Trophoblast cell (in vitro differentiated cells and primary cell): Measurements from ENCODE around the gene GPATCH1.
"Not testable (repeated sequence)": the region's sequence is repeated elsewhere in the genome, so short reads cannot be mapped to it uniquely, and the experiment has no call there.

Experiments
- DNase-seq, 2 donors: peaks; one replicate each; pipeline ENCODE4 v3.0.0-alpha.2; 2016
- H2AFZ ChIP-seq: 2 replicates; pipeline ENCODE4 v1.6.1; 2013; ENCODE audit warnings: low read length, moderate library complexity, mild to moderate bottlenecking; ENCODE audit not compliant: insufficient read depth, poor library complexity
- H2AK5ac ChIP-seq: 2 replicates; pipeline ENCODE4 v1.6.1; 2013; ENCODE audit warnings: mild to moderate bottlenecking, low read length
- H2BK120ac ChIP-seq: 2 replicates; pipeline ENCODE4 v1.6.1; 2013; ENCODE audit warnings: low read length, mild to moderate bottlenecking, moderate library complexity; ENCODE audit not compliant: insufficient read depth, poor library complexity
- H2BK12ac ChIP-seq: 2 replicates; pipeline ENCODE4 v1.6.1; 2013; ENCODE audit warnings: mild to moderate bottlenecking, low read length, moderate library complexity
- H2BK5ac ChIP-seq: 2 replicates; pipeline ENCODE4 v1.6.1; 2013; ENCODE audit warnings: low read length, low read depth, moderate library complexity, mild to moderate bottlenecking; ENCODE audit not compliant: poor library complexity
- H3K14ac ChIP-seq: 2 replicates; pipeline ENCODE4 v1.6.1; 2013; ENCODE audit warnings: mild to moderate bottlenecking, low read length
- H3K18ac ChIP-seq: 2 replicates; pipeline ENCODE4 v1.6.1; 2013; ENCODE audit warnings: mild to moderate bottlenecking, low read length
- H3K23ac ChIP-seq: 2 replicates; pipeline ENCODE4 v1.6.1; 2013; ENCODE audit warnings: low read length
- H3K27ac ChIP-seq: 2 replicates; pipeline ENCODE4 v1.5.1; 2013; ENCODE audit warnings: low read depth, mild to moderate bottlenecking, inconsistent platforms, low read length, moderate library complexity
- H3K27me3 ChIP-seq: 2 replicates; pipeline ENCODE4 v1.6.1; 2013; ENCODE audit warnings: inconsistent platforms, mild to moderate bottlenecking, low read length, moderate library complexity; ENCODE audit not compliant: insufficient read depth
- H3K36me3 ChIP-seq, 2 experiments: 1 replicate in 1 of 2; 2 replicates in 1 of 2; pipeline ENCODE4 v1.6.1; 2013; ENCODE audit warnings: low read length in 2 of 2, mild to moderate bottlenecking in 2 of 2, moderate library complexity in 1 of 2; ENCODE audit not compliant: insufficient read depth in 2 of 2, control insufficient read depth in 1 of 2
- H3K4ac ChIP-seq: 2 replicates; pipeline ENCODE4 v1.6.1; 2013; ENCODE audit warnings: low read depth, mild to moderate bottlenecking, low read length, moderate library complexity
- H3K4me1 ChIP-seq, 2 experiments: 1 replicate in 1 of 2; 2 replicates in 1 of 2; pipeline ENCODE4 v1.6.1; 2013; ENCODE audit warnings: low read length in 2 of 2, mild to moderate bottlenecking in 2 of 2, moderate library complexity in 1 of 2; ENCODE audit not compliant: insufficient read depth in 2 of 2, control insufficient read depth in 1 of 2
- H3K4me2 ChIP-seq: 2 replicates; pipeline ENCODE4 v1.6.1; 2013; ENCODE audit warnings: inconsistent platforms, mild to moderate bottlenecking, low read length, moderate library complexity
- H3K4me3 ChIP-seq: 2 replicates; pipeline ENCODE4 v1.5.1; 2013; ENCODE audit warnings: mild to moderate bottlenecking, low read depth, low read length, inconsistent platforms
- H3K79me1 ChIP-seq: one replicate; pipeline ENCODE4 v1.6.1; 2013; ENCODE audit warnings: low read length
- H3K79me2 ChIP-seq: 2 replicates; pipeline ENCODE4 v1.6.1; 2013; ENCODE audit warnings: low read length, mild to moderate bottlenecking; ENCODE audit not compliant: control insufficient read depth, insufficient read depth, poor library complexity
- H3K9ac ChIP-seq: 2 replicates; pipeline ENCODE4 v1.6.1; 2013; ENCODE audit warnings: mild to moderate bottlenecking, low read length
- H3K9me3 ChIP-seq: 2 replicates; pipeline ENCODE4 v1.6.1; 2013; ENCODE audit warnings: low read depth, mild to moderate bottlenecking, control low read depth, inconsistent platforms, low read length; ENCODE audit not compliant: insufficient read depth
- H4K12ac ChIP-seq: 2 replicates; pipeline ENCODE4 v1.6.1; 2013; ENCODE audit warnings: low read depth, mild to moderate bottlenecking, low read length, moderate library complexity
- H4K8ac ChIP-seq: 2 replicates; pipeline ENCODE4 v1.6.1; 2013; ENCODE audit warnings: low read depth, mild to moderate bottlenecking, low read length, moderate library complexity
- H4K91ac ChIP-seq: one replicate; pipeline ENCODE4 v1.6.1; 2013; ENCODE audit warnings: low read depth, mild to moderate bottlenecking, low read length, moderate library complexity
- WGBS: extraction: QIAGEN DNeasy Blood & Tissue Kit; methylation state at CpG from one replicate; pipeline ENCODE4 v1.1.7; 2013; ENCODE audit warnings: missing lambda C conversion rate; ENCODE audit not compliant: insufficient read length, insufficient coverage; ENCODE audit errors: extremely low coverage; 5-methylcytosine and 5-hydroxymethylcytosine counted together

The GPATCH1 gene

DNA sequence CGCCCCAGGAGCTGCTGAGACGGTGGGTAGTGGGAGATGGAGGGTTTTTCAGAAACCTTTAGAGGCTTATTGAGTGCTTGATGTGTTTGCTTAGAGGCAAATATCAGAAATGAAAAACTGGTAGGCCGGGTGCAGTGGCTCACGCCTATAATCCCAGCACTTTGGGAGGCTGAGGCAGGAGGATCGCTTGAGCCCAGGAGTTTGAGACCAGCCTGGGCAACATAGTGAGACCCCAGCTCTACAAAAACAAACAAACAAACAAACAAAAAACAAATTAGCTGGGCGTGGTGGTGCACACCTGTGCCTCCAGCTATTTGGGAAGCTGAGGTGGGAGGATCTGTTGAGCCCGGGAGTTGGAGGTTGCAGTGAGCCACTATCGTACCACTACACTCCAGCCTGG is 45.7 kb downstream of the GPATCH1 start:
- H4K8ac ChIP-seq, H3K27ac ChIP-seq, H3K23ac ChIP-seq, H3K4me2 ChIP-seq, H2AK5ac ChIP-seq, H3K27me3 ChIP-seq, H3K4ac ChIP-seq, H3K14ac ChIP-seq, H2BK5ac ChIP-seq, H3K79me2 ChIP-seq, H3K4me1 ChIP-seq, H4K91ac ChIP-seq, H3K9ac ChIP-seq, H3K9me3 ChIP-seq, H2BK12ac ChIP-seq, H3K18ac ChIP-seq, DNase-seq, H3K79me1 ChIP-seq, H3K4me3 ChIP-seq, H4K12ac ChIP-seq, H2AFZ ChIP-seq, H2BK120ac ChIP-seq: not testable (repeated sequence)
- peaks cover 24 to 33% of the 10 kb centered on the region in 2 experiments for H3K36me3 ChIP-seq
- no CpG with 5 or more reads among the region's 8 CpGs for WGBS

DNA sequence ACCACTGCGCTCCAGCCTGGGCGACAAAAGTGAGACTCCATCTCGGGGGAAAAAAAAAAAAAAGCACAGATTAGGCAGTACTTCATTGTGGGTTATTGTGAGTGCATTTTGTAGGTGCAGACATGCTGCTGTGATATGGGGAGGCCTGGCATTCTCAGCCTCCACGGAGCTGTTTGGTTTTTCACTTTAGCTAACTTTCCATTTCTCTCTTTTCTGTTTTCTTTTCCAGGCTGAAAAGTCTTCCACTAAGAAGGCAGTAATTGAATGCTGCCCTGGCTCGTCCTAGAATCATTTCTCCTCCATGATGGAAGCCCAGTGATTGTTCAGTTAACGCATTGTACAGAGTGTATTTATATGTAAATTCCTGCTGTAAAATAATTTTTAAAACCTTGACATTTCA is 48.9 kb downstream of the GPATCH1 start:
- no peak for DNase-seq
- Histone ChIP-seq H2AK5ac (no peak overlapping the region), H3K4me3 (no peak overlapping the region), H3K4me2 (no peak overlapping the region), H2BK12ac (no peak overlapping the region), H3K27ac (no peak overlapping the region), H4K91ac (no peak overlapping the region), H4K12ac (no peak overlapping the region), H3K9ac (no peak overlapping the region), H3K23ac (no peak overlapping the region), H3K4ac (no peak overlapping the region), H2BK5ac (no peak overlapping the region), H3K18ac (no peak overlapping the region), H2BK120ac (no peak overlapping the region), H3K14ac (no peak overlapping the region), H2AFZ (no peak overlapping the region), H3K27me3 (no peaks in the 10 kb centered on the region), H4K8ac (no peak overlapping the region), H3K79me1 (no peaks in the 10 kb centered on the region), H3K9me3 (no peaks in the 10 kb centered on the region), H3K4me1 (no peaks in the 10 kb centered on the region), H3K36me3 (peaks cover 25 to 28% of the 10 kb centered on the region in 2 experiments), H3K79me2 (no peaks in the 10 kb centered on the region)
- no CpG with 5 or more reads among the region's 6 CpGs for WGBS

DNA sequence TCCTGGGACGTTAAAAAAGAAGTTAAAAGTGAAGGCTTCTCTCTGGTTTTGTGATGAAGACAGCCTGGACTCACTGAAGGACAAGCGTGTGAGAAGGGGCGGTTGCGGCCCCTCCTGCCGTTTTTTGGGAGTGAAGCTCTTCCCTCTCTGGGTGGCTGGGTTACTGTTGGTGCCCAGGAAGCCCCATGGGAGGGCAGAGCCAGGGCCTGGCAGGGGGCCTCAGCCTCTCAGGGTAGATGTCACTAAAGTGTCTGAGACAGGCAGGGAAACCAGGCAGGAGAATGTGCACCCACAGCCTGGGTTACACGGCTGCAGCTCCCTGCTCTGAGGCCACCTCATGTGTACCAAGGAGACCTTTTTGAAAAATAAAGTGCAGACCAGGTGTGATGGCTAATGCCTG is 49.5 kb downstream of the GPATCH1 start:
- H3K9me3 ChIP-seq = no peaks in the 10 kb centered on the region
- WGBS = no CpG with 5 or more reads among the region's 6 CpGs
- no peak overlapping the region for H3K4ac ChIP-seq
- no peak overlapping the region for H2AFZ ChIP-seq
- H3K14ac ChIP-seq = no peak overlapping the region
- no peak overlapping the region for H2BK12ac ChIP-seq
- H2BK120ac ChIP-seq = no peak overlapping the region
- H4K8ac ChIP-seq = no peak overlapping the region
- H4K91ac ChIP-seq = no peak overlapping the region
- H3K4me2 ChIP-seq = no peak overlapping the region
- no peak overlapping the region for H3K4me3 ChIP-seq
- DNase-seq = no peak
- H3K9ac ChIP-seq = no peak overlapping the region
- H2BK5ac ChIP-seq = no peak overlapping the region
- H3K27ac ChIP-seq = no peak overlapping the region
- H3K4me1 ChIP-seq = no peaks in the 10 kb centered on the region
- peaks cover 23 to 26% of the 10 kb centered on the region in 2 experiments for H3K36me3 ChIP-seq
- H3K79me2 ChIP-seq = no peaks in the 10 kb centered on the region
- H3K18ac ChIP-seq = no peak overlapping the region
- no peak overlapping the region for H2AK5ac ChIP-seq
- H3K23ac ChIP-seq = no peak overlapping the region
- no peaks in the 10 kb centered on the region for H3K27me3 ChIP-seq
- H3K79me1 ChIP-seq = no peaks in the 10 kb centered on the region
- H4K12ac ChIP-seq = no peak overlapping the region

DNA sequence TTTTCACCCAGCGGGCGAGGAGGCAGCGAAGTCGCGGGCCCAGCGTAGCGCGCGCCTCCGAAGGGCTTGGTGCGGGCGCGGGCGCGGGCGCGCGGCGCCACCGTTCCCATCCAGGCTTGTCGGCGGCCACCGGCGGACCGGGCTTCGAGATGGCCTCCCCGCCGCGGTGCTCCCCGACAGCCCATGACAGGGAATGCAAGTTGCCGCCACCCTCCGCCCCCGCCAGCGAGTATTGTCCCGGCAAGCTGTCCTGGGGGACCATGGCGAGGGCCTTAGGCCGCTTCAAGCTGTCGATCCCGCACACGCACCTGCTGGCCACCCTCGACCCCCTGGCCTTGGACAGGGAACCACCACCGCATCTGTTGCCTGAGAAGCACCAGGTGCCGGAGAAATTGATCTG is 51.0 kb downstream of the GPATCH1 start, which contains the start of gene WDR88:
TSS of gene WDR88 (plus strand) at position 94 of the 400 bp plus-strand sequence. CDS start at position 150, 56 bp downstream.
- no peak within 1 kb of the TSS for H3K23ac ChIP-seq
- no peak within 1 kb of the TSS for H2AK5ac ChIP-seq
- H2BK120ac ChIP-seq = no peak within 1 kb of the TSS
- H3K4ac ChIP-seq = no peak within 1 kb of the TSS
- no peak within 1 kb of the TSS for H3K4me3 ChIP-seq
- no peak within 1 kb of the TSS for H2AFZ ChIP-seq
- H3K4me1 ChIP-seq = no peaks in the 10 kb centered on the region
- no peaks in the 10 kb centered on the region for H3K79me2 ChIP-seq
- WGBS = no CpG with 5 or more reads among the region's 43 CpGs
- H3K9ac ChIP-seq = no peak within 1 kb of the TSS
- H4K12ac ChIP-seq = no peak within 1 kb of the TSS
- H3K27ac ChIP-seq = no peak within 1 kb of the TSS
- no peak within 1 kb of the TSS for H2BK5ac ChIP-seq
- H3K27me3 ChIP-seq = no peaks in the 10 kb centered on the region
- no peak for DNase-seq
- H4K91ac ChIP-seq = no peak within 1 kb of the TSS
- no peak within 1 kb of the TSS for H3K18ac ChIP-seq
- peaks cover 17 to 20% of the 10 kb centered on the region in 2 experiments for H3K36me3 ChIP-seq
- no peak within 1 kb of the TSS for H3K4me2 ChIP-seq
- H3K9me3 ChIP-seq = no peaks in the 10 kb centered on the region
- H3K14ac ChIP-seq = no peak within 1 kb of the TSS
- no peak within 1 kb of the TSS for H2BK12ac ChIP-seq
- H4K8ac ChIP-seq = no peak within 1 kb of the TSS
- no peaks in the 10 kb centered on the region for H3K79me1 ChIP-seq
